NCI-H2107 treated with DMSO at 0.1 percent for 48 hours (cell line): ENCODE results near the gene HMOX1.
"Not testable (repeated sequence)": the region's sequence is repeated elsewhere in the genome, so short reads cannot be mapped to it uniquely, and the experiment has no call there.

Source experiments
- DNase-seq: peaks from one replicate; lab custom pipeline; 2025; ENCODE audit not compliant: unreplicated experiment; lab: John Stamatoyannopoulos, UW

Gene HMOX1

DNA sequence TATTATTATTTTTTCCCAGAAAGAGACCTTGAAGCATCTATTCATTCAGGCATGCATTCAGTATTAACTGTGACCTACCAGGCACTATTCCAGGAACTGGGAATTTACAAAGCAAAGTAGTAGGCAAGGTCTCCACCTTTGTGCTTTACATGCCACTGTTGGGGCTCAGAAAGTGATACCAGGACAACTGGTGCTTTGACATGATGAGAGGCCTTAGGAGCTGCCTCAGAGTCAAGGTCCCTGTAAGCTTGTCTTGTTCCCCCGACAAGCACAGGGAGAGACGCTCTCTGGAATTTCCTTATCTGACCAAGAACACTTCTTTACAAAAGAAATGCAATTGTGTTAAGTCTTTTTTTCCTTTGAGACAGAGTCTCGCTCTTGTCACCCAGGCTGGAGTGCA is 2.3 kb upstream of the HMOX1 start:
- no peak for DNase-seq

DNA sequence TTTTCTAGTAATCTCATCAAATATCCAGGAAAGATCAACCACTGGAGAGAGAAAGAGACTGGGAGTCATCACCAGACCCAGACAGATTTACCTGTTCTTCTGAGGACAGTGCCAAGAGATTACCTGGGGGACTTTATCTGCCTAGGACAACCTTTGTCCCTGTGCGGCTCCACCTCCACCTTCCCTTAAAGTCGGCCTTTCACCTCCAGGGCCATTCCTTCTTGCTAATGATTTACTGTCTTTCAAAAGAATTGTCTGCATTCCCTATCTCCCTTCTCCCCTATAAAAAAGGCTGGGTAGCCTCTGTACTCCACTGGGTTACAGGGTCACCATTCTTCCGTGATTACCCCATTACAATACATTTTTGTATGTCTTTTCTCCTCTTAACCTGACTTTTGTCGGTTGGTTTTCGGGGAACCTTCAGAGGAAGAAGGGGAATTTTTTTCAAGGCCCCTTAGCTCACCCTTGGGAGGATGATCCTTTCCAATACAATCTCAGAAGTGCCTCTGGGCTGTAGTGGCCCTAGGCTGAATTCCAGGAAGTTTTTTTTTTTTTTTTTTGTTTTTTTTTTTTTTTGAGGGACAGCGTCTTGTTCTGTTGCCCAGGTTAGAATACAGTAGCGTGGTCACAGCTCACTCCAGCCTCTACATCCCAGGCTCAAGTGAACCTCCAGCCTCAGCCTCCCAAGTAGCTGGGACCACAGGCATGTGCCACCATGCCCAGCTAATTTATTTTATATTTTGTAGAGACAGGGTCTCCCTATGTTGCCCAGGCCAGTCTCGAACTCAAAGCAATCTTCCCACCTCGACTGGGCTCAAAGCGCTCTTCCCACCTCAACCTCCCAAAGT is 1.5 kb upstream of the HMOX1 start:
- DNase-seq, result no peak

GRCh38 chr22:35380013-35380412 is 883 bp upstream of the HMOX1 start:
- no peak for DNase-seq

DNA sequence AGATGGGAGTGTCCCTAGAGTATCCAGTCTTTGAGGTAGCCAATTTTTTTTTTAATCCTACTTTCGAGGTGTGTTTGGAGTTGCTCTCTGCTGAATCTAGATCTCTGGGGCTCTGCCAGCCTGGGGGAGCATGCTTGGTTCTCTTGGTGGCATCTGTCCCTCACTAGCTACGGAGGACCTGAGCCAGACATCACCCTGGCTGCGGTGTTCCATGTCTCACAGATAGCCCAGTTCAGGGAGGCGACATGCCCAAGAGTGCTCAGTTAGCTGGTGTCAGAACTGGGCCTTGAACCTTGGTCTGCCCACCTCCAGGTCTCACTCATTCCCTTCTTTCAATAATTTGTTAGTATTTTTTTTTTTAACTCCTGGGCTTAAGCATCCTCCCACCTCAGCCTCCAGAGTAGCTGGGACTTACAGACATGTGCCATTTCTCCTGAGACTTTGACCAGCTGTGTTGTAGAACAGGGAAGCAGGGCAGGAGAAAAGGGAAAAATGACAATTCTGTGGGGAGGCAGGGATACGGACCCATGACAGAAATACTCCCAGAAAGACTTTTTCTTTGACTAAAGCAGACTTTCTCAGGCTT is 621 bp downstream of the HMOX1 start:
- no peak for DNase-seq

DNA sequence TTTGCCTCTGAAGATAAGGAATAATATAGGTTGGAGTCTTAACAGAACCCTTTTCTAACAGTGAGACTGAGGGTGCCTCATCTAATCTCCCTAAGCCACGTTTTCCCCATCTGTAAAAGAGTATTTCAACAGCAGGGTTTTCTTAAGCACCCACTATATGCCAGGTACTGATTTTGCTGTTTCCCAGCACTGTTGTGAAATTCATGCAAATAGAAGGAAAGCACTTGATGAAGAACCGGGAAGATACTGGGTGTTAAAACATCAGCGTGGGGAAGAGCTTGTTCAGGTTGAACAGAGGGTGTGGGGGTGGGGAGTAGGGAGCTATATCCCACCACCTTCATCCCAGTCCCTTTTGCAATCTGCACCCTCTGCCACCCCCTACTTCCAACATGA is 2.8 kb downstream of the HMOX1 start:
- no peak for DNase-seq

DNA sequence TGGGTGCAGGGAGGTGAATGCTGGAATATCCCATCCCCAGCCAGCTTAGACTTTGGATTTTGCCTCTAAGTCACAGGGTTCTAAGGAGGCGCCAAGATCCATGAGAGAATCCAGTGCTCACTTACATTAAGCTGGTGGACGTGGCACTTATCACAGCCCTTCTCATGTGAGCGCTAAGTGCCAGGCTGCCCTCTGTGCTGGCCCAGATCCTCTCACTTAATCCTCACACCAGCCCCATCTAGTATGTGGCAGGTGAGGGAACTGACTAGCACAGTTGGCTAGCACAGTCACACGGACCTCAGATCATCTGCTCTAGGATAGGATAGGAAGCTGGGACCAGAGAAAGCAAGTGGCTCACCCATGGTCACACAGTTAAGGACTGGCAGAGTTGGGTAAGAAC is 3.6 kb downstream of the HMOX1 start:
- DNase-seq, result no peak

DNA sequence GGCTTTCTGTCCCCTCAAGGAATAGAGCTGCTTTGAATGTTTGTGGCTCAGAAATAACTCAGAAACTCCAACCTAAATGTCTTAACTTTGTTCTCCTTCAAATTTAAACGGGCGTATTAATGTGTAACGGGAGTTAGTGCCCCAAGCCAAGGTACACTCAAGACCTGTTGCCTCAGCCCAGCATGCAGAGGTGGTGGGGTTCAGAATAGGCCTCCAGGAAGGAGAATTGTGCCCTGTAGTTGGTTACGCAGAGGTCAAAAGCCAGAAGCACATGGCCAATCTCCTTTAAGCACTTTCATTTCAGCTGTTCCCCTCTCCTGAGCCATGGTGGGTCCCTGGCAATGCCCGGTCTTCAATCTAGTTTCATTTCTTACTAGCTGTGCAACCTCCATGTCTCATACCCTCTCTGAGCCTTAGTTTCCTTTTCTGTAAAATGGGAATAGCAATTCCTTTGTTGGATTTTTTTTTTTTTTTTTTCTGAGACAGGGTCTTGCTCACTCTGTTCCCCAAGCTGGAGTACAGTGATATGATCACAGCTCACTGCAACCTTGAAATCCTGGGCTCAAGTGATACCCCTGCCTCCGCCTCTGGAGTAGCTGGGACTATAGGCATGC is 4.2 kb downstream of the HMOX1 start:
- no peak for DNase-seq

DNA sequence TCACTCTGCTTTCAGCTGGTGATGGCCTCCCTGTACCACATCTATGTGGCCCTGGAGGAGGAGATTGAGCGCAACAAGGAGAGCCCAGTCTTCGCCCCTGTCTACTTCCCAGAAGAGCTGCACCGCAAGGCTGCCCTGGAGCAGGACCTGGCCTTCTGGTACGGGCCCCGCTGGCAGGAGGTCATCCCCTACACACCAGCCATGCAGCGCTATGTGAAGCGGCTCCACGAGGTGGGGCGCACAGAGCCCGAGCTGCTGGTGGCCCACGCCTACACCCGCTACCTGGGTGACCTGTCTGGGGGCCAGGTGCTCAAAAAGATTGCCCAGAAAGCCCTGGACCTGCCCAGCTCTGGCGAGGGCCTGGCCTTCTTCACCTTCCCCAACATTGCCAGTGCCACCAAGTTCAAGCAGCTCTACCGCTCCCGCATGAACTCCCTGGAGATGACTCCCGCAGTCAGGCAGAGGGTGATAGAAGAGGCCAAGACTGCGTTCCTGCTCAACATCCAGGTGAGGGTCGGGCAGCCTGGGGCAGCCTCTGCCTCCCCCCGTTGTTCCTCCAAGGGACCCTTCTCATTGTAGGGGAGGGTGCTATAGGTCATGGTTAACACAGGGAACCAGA is 5.9 kb downstream of the HMOX1 start:
- no peak for DNase-seq

GRCh38 chr22:35390933-35391332 is 10.0 kb downstream of the HMOX1 start:
- DNase-seq, result no peak

GRCh38 chr22:35392357-35392756 is 11.5 kb downstream of the HMOX1 start:
- DNase-seq, result no peak

GRCh38 chr22:35393116-35394010 is 12.5 kb downstream of the HMOX1 start:
- no peak for DNase-seq

GRCh38 chr22:35394011-35394312 is 13.1 kb downstream of the HMOX1 start:
- DNase-seq, result no peak

DNA sequence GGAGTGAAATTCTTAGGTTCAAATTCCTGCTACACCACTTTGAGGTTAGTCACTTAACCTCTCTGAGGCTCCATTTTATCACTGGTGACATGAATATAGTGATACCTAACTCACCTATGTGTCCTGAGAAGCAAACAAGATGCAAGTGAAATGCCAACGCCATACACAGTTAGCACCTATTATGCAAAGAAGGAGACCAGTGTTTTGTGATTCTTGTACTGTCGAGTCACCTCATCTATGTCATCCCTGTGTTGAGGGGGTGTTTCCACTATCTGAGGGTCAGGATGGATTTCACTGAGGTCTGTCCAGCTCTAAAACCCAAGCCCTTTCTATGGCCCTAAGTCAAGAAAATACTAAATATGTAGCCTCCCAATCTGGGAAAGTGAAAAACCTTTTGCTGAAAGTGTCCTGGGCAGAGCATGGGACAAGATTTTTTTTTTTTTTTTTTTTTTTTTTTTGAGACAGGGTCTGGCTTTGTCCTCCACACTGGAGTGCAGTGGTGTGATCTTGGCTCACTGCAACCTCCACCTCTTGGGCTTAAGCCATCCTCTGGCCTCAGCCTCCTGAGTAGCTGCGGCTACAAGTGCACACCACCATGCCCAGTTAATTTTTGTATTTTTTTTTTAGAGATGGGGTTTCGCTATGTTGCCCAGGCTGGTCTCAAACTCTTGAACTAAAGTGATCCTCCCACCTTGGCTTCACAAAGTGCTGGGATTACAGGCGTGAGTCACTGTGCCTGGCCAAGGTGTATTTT is 14.1 kb downstream of the HMOX1 start:
- no peak for DNase-seq

GRCh38 chr22:35396622-35397021 is 15.7 kb downstream of the HMOX1 start:
- DNase-seq, result not testable (repeated sequence)

- peak; percentile 13 for DNase-seq
These were observed 16.4 kb downstream of the HMOX1 start for GRCh38 chr22:35397095-35397904.

DNA sequence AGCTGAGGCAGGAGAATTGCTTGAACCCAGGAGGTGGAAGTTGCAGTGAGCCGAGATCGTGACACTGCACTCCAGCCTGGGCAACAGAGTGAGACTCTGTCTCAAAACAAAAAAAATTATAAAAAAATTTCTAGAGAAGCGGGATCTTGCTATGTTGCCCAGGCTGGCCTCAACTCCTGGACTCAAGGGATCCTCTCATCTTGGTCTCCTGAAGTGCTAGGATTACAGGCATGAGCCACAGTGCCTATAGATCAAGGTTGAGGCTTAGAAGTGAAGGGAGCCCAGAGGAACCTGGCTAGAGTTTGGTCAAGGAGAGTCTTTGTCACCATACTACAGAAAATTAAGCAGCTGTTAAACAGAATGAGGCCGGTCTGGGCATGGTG is 17.7 kb downstream of the HMOX1 start:
- no peak for DNase-seq

GRCh38 chr22:35399114-35399677 is 18.3 kb downstream of the HMOX1 start:
- no peak for DNase-seq

DNA sequence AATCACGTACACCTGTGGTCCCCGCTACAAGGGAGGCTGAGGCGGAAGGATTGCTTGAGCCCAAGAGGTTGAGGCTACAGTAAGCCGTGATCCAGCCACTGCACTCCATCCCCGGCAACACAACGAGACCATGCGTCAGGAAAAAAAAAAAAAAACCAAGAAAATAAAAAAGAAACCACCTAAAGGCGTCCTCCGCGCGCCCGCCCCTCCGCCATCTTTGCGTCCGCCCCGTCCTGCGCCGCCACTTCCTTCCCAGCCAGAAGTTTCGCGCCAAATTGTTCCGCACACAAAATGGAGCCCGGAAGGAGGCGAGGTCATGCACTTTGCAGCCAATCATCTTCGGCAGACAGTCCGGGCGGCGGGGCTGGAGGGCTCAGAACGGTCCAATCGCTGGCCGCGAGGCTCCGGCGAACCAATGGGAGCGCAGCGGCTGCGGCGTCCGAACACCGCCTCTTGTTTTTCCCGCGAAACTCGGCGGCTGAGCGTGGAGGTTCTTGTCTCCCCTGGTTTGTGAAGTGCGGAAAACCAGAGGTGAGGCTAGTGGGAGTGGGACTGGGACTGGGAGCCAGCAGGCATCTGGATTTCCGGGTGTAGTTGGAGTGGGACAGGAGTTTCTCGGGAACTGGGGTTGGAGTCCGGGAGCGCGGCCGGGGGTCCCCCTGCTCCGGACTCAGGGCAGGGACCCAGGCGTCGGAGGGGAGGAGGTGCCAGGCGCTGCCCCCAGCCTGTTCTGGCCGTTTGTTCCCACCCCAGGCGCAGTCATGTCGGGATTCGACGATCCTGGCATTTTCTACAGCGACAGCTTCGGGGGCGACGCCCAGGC is 19.0 kb downstream of the HMOX1 start, which contains the start of gene MCM5:
Gene MCM5 (plus strand): TSS at position 463 of the 823 bp plus-strand sequence. CDS start 299 bp downstream, at position 762.
- DNase-seq, result peak; percentile 84
